NCI-H1436 (cell line): ENCODE measurements around the gene CCNH.

Experiments used
- DNase-seq: peaks from one replicate; lab custom pipeline; 2025; lab: John Stamatoyannopoulos, UW

CCNH gene

DNA sequence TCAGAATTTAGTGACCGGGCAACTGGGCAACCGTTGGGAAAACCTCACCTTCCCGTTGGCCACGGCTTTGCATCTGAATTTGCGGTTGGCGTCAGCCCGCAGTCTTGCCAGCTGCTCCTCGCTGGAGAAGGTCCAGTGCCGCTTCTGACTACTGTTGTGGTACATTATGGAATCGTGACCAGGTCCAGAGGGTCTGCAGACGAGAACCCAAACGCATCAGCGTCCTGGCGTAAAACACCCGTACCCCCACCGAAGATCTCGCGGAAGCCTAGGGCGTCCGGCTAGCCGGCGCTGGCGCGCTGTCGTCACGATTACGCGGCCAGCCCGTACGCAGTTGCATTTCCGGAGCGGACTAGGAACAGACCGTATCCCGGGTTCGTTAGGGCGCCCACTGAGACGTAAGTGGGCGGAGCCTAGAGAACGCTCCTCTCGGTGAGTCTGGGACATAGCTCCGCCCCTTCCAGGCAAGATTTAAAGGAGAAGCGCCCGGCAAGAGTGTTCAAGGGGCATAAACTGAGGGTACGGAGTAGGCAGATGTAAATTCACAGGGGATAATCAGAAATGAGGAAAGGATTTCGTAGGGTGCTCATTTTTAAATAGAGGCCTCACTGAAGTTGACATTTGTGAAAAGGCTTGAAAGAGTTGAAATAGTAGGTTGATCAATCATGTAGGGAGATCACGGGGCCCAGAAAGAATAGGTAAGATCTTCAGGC lies at the start of gene CCNH:
Gene CCNH (minus strand): TSS at position 301 of the 713 bp plus-strand sequence. CDS start 136 bp downstream, at position 165.
- peak; percentile 98 for DNase-seq

DNA sequence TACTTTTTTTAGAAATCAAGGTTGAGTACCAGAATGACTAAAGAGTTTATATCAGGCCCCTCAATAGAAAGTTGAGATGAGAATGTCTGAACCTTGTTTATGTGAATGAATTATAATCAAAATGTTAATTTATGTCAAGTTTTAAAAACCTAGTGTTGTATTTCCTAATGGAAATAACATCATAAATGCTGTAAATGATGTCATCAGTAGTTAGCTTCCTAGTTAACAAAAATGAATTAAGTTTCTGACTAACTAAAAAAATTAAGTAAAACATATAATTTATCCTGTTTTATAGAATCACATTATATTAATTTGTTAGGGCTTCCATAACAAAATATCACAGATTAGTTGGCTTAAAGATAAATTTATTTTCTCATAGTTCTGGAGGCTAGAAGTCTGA lies 45.0 kb upstream of the CCNH start:
- DNase-seq = no peak

- DNase-seq = no peak
Observed at GRCh38 chr5:87453801-87454200, 41.1 kb upstream of the CCNH start.

- no peak for DNase-seq
Observed at GRCh38 chr5:87452837-87453236, 40.1 kb upstream of the CCNH start.

- DNase-seq = no peak
Observed at GRCh38 chr5:87442419-87442818, 29.7 kb upstream of the CCNH start.

- no peak for DNase-seq
Observed at GRCh38 chr5:87438231-87438630, 25.5 kb upstream of the CCNH start.

DNA sequence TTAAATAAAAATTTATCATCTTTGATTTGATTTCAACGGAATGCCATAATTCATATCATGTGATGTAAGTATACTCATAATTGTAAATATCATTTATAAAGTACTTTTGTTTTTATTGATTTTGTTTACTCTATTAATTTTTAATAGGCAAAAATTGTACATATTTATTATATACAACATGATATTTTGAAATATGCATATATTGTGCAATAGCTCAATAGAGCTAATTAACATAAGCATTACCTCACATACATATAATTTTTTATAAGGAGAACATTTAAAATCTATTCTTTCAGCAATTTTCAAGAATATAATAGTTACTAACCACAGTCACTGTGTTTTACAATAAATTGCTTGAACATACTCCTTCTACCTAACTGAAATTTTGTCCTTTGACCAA lies 25.0 kb upstream of the CCNH start:
- DNase-seq = no peak

GRCh38 chr5:87435144-87435694 lies 22.5 kb upstream of the CCNH start:
- DNase-seq = no peak

DNA sequence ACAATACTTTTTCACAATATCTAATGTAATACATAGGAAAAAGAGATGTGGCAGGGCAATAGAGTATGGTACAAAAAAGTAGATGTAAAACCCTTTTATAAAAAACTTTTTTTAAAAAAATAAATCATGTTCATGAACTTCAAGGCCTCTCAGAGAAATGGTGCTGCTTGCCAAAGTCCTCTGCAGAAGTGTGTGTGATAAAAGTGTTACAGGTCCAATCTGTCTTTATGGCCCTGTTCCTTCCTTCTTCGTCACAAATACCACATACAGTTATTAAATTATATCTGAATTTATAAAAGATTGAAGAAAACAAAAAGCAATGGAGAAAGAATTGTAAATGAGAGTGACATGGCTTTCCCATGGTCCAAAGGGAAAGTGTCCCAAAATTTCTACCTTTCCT lies 21.7 kb upstream of the CCNH start:
- DNase-seq = no peak

- no peak for DNase-seq
Observed at GRCh38 chr5:87433945-87434344, 21.2 kb upstream of the CCNH start.

DNA sequence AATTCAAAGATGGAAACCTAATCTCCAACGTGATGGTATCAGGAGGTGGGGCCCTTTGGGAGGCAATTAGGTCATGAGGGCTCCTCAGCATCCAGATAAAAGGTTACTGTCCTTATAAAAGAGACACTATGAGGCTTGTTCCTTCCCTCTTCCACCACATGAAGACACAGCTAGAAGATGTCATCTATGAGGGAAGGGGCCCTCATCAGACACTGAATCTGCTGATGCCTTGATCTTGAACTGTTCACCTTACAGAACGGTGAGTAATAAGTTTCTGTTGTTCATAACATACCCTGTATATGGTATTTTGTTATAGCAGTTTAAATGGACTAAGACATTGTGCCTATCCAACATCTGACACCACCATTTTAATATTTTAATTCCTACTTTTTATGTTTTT lies 19.7 kb upstream of the CCNH start:
- DNase-seq = no peak

DNA sequence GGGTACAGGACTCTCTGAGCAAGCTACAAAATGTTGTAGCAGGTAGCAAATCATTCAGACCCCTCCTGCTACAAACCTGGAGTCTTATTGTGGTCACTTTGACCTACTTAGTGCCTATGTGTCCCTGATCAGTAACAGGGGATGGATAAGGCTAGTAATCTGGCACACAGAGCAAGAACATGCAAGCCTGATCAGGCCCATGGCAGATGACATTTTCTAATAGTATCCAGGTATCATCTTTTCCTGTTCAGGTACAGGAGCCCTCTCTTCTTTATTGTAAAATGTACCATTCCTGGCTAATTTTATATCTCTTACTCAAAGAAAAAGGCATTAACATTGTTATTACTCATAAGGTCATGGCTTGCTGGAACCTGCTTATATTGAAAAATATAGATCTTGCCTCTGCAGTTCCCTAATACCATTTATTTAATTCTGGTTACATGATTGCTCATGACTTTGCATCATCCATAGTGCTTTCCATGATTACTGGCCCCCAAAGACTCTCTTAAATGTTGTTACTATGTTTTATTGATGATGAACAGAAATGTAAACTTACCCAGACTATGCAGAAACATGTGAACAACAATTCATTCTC lies 18.2 kb upstream of the CCNH start:
- DNase-seq = no peak

DNA sequence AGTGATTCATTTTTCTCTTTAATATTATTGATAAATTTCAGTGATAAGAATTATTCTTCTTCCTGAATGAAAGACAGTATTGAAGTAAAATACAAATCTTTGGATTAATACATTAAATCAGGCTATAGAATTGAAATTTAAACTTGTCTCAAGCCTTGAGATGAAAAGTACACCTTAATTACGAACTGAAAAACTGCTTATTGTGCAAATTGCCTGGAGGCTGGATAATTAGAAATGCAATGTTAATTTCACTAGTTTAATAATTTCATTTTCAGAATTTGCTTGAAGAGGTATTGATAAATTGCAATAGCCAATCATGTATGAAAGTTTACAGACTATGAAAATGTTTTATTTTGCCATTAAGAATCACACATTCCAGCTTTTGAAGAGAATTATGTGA lies 11.0 kb upstream of the CCNH start:
- DNase-seq = no peak

GRCh38 chr5:87421307-87421706 lies 8.6 kb upstream of the CCNH start:
- DNase-seq = no peak

GRCh38 chr5:87418506-87418905 lies 5.8 kb upstream of the CCNH start:
- no peak for DNase-seq

DNA sequence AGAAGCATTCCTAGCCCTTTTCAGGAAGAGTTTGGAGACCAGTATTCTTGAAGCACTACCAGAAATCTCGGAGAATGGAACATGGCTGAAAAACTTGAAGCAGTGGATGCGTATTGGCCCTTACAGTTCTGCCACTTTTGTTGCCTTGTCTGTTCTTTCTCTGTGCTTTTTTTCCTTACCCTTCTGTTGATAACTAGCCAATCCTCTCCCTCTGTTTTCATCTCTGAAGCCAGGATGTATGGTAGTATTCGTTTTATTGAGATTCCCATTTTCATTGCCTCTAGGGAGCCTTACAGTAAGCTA lies 564 bp upstream of the CCNH start:
- DNase-seq = no peak

- DNase-seq = no peak
Observed at GRCh38 chr5:87411973-87412629, 629 bp downstream of the CCNH start.

- DNase-seq = no peak
Observed at GRCh38 chr5:87411586-87411972, 1.2 kb downstream of the CCNH start.

- DNase-seq = no peak
Observed at GRCh38 chr5:87410931-87411330, 1.8 kb downstream of the CCNH start.

GRCh38 chr5:87408204-87408603 lies 4.5 kb downstream of the CCNH start:
- DNase-seq = no peak

- no peak for DNase-seq
Observed at GRCh38 chr5:87405472-87406155, 7.1 kb downstream of the CCNH start.

DNA sequence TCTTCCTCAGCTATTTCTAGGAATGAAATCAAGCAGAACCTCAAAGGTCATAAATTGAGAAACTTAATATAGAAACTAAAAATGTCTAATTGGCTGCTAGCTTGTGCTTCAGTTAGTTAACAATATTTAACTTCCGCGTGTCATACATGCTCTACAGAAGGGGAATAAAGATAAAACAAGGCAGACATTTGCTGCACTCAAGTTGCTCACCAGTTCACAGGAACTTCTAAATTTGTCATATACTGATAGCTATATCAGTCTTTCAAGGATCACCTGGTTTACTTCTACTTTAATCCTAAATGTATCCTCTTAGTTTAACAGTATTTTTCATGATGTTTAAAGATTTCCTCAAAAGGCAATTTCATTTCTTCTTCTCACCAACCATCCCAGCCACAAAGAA lies 8.4 kb downstream of the CCNH start:
- DNase-seq = no peak

DNA sequence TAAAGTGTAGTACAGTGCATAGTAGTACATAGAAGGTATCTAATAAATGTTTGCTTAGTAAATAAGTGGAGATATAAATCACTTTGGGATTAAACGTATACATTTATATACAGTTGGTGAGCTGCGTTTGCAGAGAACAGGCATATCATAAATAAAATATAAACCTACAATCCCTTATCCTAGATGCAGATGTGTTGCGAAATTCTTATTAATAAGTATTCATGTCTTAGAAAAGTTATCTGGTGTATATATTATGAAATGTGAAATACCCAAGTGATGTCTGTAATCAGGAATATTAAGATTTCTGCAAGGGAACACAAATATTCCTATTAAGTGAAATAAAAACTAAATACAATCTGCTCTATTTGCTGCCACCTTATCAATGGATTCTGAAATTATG lies 8.8 kb downstream of the CCNH start:
- no peak for DNase-seq
